ENCODE results near the gene TMEM219. TPM values are rescaled to one million over a fixed set of nuclear protein-coding genes. Genes with fewer than 3 reads are reported as not detected.

Gene TMEM219
- total RNA-seq, 1 donor from 2014 or later = 63.2 TPM

GRCh38 chr16:29990034-29990433 is 28.2 kb downstream of the TMEM219 start:
- Histone ChIP-seq H3K4me3 (no peak overlapping the region), H3K4me1 (peaks cover 27% of the 10 kb centered on the region), H3K9me3 (replicated peaks) (no peaks in the 10 kb centered on the region), H3K27me3 (ENCODE audit: low read depth) (no peaks in the 10 kb centered on the region), H3K27ac (replicated peaks) (no peak overlapping the region), H3K36me3 (peaks cover 90% of the 10 kb centered on the region)
- TF ChIP-seq CTCF (IDR thresholded peaks at IDR 0.05; ENCODE audit: borderline replicate concordance) = no peak
- DNase-seq = no peak
- intact Hi-C loops (cut with micrococcal nuclease) = no loop called here

- no peak for TF ChIP-seq CTCF (IDR thresholded peaks at IDR 0.05; ENCODE audit: borderline replicate concordance)
- Histone ChIP-seq H3K4me3 (no peak overlapping the region), H3K27ac (replicated peaks) (no peak overlapping the region), H3K4me1 (peaks cover 36% of the 10 kb centered on the region), H3K9me3 (replicated peaks) (no peaks in the 10 kb centered on the region), H3K27me3 (ENCODE audit: low read depth) (no peaks in the 10 kb centered on the region), H3K36me3 (peaks cover 80% of the 10 kb centered on the region)
- intact Hi-C loops (cut with micrococcal nuclease) = no loop called here
- no peak for DNase-seq
Measured at GRCh38 chr16:29990883-29991570, 29.1 kb downstream of the TMEM219 start.

- Histone ChIP-seq H3K9me3 (replicated peaks) (no peaks in the 10 kb centered on the region), H3K4me3 (no peak overlapping the region), H3K27ac (replicated peaks) (no peak overlapping the region), H3K4me1 (peaks cover 40% of the 10 kb centered on the region), H3K27me3 (ENCODE audit: low read depth) (no peaks in the 10 kb centered on the region), H3K36me3 (peaks cover 75% of the 10 kb centered on the region)
- no peak for TF ChIP-seq CTCF (IDR thresholded peaks at IDR 0.05; ENCODE audit: borderline replicate concordance)
- intact Hi-C loops (cut with micrococcal nuclease) = no loop called here
- DNase-seq = no peak
Measured at GRCh38 chr16:29991571-29991904, 29.7 kb downstream of the TMEM219 start.

- DNase-seq = no peak
- Histone ChIP-seq H3K4me3 (no peak overlapping the region), H3K36me3 (peaks cover 67% of the 10 kb centered on the region), H3K27me3 (ENCODE audit: low read depth) (no peaks in the 10 kb centered on the region), H3K9me3 (replicated peaks) (no peaks in the 10 kb centered on the region), H3K4me1 (peaks cover 50% of the 10 kb centered on the region), H3K27ac (replicated peaks) (no peak overlapping the region)
- intact Hi-C loops (cut with micrococcal nuclease) = no loop called here
- no peak for TF ChIP-seq CTCF (IDR thresholded peaks at IDR 0.05; ENCODE audit: borderline replicate concordance)
Measured at GRCh38 chr16:29992344-29992967, 30.6 kb downstream of the TMEM219 start.

GRCh38 chr16:29993191-29993902 is 31.5 kb downstream of the TMEM219 start:
- Histone ChIP-seq H3K36me3 (peaks cover 67% of the 10 kb centered on the region), H3K4me1 (peaks cover 53% of the 10 kb centered on the region), H3K9me3 (replicated peaks) (no peaks in the 10 kb centered on the region), H3K27me3 (ENCODE audit: low read depth) (no peaks in the 10 kb centered on the region), H3K4me3 (no peak overlapping the region), H3K27ac (replicated peaks) (no peak overlapping the region)
- intact Hi-C loops (cut with micrococcal nuclease) = no loop called here
- no peak for DNase-seq
- no peak for TF ChIP-seq CTCF (IDR thresholded peaks at IDR 0.05; ENCODE audit: borderline replicate concordance)

Data from left ventricle myocardium inferior (tissue), 1 donor.